GM21786 (cell line): ENCODE measurements around the gene RAPGEF3.

Experiments
- ATAC-seq: cut with Tn5 transposase; IDR thresholded peaks from one replicate; pipeline ENCODE4 v1.9.1; 2021; ENCODE audit not compliant: unreplicated experiment

Gene RAPGEF3, protein sequence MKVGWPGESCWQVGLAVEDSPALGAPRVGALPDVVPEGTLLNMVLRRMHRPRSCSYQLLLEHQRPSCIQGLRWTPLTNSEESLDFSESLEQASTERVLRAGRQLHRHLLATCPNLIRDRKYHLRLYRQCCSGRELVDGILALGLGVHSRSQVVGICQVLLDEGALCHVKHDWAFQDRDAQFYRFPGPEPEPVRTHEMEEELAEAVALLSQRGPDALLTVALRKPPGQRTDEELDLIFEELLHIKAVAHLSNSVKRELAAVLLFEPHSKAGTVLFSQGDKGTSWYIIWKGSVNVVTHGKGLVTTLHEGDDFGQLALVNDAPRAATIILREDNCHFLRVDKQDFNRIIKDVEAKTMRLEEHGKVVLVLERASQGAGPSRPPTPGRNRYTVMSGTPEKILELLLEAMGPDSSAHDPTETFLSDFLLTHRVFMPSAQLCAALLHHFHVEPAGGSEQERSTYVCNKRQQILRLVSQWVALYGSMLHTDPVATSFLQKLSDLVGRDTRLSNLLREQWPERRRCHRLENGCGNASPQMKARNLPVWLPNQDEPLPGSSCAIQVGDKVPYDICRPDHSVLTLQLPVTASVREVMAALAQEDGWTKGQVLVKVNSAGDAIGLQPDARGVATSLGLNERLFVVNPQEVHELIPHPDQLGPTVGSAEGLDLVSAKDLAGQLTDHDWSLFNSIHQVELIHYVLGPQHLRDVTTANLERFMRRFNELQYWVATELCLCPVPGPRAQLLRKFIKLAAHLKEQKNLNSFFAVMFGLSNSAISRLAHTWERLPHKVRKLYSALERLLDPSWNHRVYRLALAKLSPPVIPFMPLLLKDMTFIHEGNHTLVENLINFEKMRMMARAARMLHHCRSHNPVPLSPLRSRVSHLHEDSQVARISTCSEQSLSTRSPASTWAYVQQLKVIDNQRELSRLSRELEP

DNA sequence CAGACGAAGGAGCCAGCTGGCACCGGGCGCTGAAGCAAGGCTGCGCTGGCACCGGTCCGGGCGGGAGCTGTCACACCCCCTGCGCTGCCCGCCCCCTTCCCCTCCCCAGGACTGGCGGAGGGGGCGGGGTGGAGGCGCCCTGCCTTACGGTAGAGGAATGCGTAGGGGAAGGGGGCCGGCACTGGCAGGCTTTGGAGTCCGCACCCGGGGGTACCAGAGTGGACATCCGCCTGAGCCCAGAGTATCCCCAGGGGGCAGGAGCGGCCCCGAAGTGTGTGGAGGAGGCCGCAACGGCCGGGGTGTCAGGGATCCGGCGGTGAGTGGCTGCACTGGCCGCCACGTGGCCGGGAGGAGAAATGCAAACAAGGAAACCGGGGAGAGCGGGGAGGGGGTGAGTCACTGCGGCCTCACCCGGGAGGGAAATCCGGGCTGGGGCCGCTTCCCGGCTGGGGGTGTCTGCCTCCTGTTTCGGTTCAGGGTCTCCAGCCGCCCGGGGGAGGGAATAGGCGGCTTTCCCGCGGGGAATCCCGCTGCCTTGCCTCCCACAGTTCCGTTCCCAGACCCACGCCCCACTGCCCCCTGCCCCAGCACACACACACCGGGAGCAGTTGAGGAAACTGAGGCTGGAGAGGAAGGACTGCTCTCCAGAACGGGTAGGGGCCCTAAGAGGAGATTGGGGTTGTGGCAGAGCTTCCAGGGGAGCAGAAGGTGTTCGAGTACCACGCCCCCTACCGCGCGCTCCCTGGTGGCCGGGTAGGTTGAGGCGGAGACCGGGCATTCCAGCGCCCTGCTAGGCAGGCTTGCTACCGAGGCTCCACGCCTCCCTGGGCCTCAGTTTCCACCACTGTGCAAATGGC, at the start of gene RAPGEF3:
TSS of gene RAPGEF3 (minus strand) at position 47 of the 857 bp plus-strand sequence. CDS start 324 bp downstream, outside the sequence.
- ATAC-seq, result peak; percentile 48

DNA sequence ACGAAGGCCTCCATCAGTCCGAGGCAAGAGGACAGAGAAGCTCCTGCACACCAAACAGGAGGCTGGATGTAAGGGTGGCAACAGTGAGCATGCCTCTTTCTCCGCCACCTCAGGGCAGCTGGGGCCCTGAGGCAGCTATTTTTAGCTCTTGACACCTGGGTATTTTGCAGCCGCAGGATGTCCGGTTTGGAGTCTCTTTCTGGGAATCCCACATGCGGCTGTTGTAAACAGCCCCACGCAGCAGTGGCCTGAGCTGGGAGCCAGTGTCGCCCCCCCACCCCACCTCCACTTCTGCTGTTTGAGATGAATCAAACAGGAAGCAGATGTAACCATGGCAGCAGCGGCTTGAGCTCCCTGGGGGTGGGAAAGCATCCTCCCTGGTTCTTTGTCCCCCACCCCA, 49.4 kb upstream of the RAPGEF3 start:
- ATAC-seq, result peak; percentile 41

DNA sequence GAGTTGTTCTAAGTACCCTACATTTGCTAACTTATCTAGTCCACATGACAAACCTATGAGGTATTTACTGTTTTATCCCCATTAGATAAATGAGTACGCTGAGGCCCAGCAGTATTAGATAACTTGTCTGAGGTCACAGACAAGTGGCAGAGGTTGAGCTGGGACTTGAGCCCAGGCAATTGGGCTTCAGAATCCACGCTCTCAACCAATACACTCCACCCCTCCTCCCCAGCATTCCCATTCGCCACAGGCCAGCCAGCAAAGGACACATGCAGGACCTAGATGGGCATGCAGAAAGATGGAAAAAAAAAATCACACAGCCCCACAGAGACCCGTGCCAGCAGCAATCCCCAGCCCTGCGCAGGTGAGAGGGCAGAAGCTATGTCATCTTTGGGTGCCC, 48.7 kb upstream of the RAPGEF3 start:
- no peak for ATAC-seq

DNA sequence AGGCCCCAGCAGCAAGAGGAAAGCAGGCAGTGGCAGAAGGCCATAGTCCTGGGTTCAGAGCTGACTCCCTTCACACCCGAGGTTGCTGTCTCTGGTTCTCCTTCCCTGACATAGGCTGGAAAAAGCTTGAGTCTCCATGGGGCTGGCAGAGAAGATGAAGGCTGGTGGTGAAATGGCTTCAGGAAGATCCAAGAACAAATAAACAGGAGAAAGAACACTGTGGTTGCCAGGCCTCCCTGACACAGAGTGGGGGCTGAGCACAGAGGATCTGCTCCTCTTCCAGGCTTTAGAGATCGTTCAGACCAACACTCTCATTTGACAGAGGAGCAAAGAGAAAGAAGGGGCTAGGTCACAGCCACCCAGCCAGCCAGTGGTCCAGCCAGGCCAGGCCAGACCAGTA, 46.7 kb upstream of the RAPGEF3 start:
- ATAC-seq, result no peak

DNA sequence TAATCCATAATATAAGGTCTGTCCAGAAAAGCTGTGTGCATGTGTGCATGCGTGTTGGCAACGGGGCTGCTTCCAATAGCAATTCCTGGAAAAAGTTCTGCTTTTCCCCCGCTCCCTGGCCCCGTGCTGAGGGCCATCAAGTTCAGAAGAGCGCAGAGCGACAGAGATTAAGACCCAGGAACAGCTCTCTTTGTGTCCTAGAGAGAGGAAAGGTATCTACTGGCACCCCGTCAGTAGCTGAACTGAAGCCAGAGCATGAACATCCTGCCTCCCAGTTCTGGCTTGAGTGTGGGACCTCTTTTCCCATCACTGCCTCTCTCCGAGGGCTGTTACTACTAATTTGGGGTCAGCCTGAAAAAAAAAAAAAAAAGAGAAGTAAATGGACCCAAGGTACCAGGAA, 45.5 kb upstream of the RAPGEF3 start:
- ATAC-seq, result no peak

DNA sequence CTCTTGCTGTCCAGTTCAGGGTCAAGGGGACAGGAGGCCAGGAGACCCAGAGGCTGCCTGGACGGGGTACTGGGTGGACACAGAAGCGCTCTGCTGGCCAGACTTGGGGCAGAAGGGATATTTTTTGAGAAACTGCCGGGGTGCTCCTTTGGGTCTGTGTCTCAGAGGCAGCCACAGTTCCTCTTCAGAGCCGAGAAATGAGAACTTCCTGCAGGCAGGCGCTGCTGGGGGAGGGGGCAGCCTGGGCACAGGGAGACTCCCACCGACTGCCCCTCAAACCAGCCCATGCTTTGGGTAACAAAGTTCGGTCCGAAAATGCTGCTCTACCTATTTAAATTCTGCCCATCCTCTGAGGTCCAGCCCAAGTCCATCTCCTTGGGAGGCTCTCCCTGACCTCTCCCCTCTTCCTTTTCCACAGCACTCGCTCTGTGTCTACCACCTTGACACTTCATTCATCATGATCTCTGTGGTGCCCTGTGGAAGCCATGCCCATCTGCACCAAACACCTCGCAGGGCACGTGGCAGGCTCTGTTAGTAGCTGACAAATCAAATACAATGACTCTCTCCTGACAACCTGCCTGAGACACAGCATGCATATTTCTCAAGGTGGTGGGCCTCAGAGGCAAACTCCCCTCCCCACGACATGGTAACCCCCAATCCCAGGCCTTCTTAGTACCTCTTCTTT, 44.7 kb upstream of the RAPGEF3 start:
- ATAC-seq, result no peak

DNA sequence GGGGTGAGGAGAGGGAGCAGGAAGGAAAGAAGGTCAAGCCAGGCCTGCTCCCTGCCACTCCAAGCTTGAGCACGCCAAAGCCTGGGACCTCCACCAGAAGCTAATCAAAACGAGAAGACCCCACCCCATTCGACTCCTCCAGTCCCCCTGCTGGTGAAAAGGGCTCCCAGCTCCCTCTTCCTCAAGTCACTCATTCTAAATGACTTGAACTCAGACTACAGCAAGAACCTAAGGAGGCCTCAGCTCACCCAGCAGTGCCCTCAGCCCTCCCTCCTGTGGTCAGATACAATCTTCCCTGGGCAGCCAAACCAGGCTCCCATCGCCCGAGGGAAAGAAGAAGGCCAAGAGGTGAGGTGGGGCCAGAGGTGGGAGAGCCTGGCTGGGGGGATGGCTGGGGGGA, 43.6 kb upstream of the RAPGEF3 start:
- ATAC-seq, result no peak

DNA sequence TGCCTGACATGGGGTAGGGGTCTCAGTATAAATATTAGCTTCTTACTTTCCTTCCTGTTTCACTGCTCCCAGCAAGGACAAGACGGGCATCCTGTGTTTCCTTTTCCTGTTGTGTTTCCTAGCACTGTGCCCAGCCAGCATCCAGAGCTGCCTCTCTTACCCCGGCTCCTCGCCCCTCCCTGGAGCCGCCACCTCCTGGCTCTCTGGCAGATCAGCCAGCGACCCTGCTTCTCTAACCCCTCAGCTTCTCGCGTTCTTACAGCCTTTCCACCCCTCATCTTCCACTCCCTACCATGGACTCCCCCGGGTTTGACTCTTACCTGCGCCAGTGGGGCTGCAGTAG, 43.2 kb upstream of the RAPGEF3 start:
- no peak for ATAC-seq

DNA sequence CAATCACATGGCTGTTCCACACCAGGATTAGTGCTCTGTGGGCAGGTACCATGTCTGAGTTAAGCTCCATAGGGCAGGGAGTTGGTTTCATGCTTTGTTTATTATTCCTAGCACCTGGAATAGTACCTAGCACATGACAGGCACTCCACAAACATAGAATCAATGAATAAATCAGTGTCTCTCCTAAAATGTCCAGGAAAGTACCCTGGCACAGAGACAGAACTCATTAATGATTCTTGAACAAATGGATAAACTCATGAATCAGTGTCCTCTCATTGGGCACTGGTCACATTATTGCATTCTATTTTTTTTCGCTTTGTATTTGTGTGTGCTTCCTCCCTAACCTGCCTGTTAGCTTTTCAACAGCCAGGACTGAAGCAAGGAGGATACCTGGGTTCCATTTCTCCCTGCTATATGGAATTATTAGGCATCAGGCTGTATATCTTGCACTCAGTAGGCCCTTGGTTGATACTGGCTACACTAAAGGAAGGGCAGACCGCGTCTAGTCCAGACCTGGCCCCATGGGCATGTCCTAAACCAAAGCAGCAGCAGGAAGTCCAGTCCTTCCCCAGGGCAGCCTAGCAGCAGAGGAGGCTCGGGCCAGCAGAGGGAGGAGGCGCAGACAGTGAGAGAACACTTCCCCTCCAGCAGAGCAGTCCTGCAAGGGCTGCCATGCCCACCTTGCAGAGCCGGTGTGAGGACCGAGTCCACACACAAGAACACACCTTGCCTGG, 42.7 kb upstream of the RAPGEF3 start:
- no peak for ATAC-seq

DNA sequence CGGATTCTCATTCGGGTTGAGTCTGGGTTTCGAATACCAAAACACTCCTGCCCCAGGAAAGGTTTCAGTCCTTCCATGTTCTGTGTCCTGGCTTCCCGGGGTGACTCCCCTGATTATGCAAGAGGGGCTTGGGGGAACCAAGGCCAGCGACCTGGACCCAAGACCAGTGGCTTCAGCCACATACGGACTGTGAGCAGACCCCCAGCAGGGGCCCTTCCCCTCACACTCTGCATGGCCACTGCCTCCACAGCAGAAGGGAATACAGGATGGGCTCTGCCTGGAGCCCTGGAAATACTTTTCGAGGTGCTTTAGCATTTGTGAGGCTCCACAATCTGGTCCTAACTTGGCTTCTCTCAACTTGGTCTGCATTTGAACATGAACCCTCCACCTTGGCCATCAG, 41.9 kb upstream of the RAPGEF3 start:
- ATAC-seq, result no peak

DNA sequence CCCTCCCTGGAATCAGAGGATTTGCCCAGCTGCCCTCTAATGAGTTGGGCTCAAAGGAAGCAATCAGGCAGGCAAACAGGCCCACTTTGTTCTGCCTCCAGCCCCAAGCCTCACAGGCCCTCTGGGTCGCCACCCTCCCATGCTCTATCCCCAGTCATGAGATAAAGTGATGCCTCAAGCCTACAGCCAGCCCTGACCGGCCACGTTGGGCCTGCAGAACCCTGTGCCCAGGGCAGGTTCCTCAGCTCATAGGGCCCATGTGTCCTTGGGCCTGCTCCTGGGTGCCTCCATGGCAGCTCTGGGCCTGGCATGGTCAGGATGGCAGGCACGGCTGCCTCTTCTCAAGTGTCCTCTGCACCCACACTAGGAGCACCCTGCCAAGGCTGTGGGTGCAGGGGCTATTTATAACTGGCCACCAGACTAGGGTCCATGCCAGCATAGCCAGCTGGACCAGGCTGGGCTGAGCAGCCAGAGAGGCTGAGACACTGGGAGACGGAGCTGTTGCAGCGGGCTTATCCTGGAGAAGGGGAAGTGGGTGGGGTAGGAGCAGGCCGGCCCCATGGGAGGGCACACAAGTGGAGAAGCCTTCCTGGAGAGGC, 40.8 kb upstream of the RAPGEF3 start:
- ATAC-seq, result no peak

DNA sequence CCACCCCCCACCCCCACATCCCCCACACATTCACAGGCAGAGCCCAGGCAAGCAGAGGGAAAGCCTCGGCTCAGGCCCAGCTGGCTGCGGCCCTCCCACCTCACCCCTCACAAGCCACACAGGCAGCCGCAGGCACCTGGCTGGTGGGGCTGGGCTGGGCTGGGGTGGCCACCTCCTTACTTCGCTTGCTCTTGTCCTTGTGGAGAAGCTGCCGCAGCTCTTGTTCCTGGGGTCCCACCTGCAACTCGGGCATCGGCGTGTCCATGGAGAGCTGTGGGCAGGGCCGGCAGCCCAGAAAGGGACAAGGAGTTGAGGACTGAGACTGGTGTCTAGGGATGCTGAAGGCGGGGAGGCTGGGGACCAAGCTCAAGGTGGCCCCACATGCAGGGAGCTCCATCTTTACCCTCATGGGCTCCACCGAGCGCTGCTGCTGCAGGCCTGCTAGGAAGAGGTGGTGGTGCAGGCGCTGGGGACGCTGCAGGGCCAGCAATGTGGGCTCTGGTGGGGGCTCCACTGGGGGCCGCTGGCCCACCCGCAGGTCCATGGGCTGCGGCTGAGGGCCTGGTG, 39.8 kb upstream of the RAPGEF3 start:
- no peak for ATAC-seq

DNA sequence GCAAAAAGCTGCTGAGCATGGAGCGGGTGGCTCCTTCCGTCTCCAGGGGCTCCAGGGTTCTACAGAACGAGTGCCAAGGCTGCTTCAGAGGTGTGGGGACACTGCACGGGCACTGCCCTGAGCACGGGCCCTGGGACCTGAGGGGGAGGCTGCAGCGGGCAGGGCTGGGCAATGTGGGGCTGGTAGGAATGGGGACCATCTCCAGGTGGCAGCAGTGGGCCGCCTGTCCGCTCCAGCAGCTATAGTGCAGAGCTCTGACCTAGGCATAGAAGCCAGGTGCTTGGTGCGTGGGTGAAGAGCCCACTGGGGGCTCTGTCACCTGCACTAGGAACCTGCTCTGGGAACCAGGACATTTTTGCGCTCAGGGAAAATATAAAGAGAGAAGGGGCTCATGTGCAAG, 38.8 kb upstream of the RAPGEF3 start:
- no peak for ATAC-seq

DNA sequence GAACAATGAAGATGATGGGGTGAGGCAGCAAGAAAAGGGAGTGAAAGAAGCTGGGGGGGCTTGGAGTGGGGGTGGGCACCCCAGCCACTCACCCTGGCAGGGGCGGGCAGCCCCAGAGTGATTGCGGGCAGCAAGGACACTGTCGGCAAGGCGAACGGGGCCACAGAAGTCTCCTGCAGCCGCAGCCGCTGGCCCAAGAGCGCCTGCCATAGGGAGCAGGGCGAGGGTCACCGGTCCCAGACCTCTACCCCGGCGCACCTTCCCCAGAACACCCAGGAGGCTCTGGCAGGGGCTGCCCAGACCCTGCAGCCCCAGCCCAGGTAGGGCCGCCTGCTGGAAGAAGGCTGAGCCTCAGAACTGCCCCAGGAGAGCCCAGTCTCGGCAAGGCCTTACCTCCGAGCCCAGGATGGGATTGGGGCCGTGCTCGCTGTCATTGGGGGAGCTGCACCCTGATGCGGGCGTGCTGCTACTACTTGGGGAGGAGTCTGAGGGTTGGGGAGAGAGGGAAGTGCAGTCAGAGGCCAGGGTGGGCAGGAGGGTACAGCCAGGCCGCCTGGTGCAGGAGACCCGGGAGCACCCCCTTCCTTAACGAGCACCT, 37.2 kb upstream of the RAPGEF3 start:
- no peak for ATAC-seq

DNA sequence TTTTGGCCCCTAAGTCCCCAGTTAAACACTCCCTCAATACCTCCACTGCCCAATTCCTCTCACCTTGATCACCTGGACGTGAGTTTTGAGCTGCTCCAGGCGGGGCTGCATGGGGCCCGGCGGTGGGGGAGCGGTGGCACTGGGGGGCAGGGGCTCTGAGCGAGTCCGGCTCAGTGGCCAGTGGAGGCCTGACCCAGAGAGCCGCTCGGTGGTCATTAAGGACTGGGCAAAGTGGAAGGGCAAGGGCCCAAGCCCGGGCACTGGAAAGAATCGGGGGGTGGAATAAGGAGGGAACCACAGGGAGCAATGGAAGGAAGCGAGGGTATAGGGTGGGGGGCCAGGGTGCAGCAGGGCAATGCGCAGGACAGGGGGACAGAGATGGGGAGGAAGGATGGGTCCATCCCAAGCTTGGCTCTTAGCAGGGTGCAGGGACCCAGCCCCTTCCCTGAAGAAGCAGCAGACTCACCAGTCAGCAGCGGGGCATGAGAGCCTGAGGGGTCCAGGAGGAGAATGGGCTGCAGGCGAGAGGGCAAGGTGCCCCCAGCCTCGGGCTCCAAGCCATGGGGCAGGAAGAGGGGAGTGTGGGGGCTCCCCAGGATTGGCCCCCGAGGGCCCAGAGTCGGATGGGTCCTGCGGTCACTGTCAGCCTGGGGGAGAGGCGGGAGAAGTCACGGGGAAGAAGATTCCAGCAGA, 36.6 kb upstream of the RAPGEF3 start:
- ATAC-seq, result no peak

DNA sequence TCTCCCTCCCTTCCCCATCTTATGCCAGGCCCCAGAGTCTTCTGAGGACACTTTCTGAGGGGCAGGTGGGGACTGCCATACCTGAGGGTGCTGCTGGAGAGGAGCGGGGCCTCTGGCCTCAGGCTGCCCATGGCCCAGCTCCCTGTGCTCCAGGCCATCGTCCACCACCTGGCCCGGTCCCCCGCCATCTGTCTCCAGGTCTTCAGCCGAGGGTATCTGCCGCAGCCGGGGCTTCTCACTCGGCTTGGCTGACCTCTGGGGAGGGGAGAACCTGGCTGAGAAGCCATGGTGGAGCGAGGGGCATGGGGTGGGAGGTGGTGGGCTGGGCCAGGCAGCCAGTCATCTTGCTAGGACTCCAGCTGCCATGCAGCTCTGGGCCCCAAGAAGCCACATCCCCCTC, 36.0 kb upstream of the RAPGEF3 start:
- no peak for ATAC-seq

DNA sequence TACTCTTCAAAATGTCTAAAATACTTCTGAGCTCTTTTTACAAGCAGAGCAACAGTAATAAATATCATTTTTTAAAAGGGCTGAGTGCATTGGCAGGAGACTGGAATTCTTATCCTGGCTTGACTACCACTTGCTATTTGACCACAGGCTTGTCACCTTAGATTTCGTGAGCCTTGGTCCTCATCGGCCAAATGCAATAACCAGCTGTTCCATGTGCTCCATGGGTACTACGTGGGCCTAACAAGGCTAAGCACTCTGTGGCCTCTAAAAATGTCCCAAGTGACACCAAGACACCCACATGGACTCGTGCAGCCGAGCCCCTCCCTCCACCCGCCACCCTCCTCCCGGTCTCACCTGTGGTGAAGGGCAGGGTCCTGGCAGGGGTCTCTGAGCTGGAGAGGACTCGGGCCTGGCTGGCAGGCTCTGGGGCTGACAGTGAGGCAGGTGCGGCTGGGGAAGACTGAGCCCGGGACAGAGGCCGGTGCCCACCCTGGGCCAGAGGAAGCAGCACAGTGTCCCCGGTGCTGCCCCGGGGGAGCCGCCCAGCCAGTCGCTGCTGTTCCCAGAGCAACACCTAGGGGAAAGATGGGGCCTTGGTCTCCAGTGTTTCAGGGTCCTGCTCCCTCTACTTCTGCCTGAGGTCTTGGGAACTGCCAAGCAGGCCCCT, 34.5 kb upstream of the RAPGEF3 start:
- no peak for ATAC-seq

DNA sequence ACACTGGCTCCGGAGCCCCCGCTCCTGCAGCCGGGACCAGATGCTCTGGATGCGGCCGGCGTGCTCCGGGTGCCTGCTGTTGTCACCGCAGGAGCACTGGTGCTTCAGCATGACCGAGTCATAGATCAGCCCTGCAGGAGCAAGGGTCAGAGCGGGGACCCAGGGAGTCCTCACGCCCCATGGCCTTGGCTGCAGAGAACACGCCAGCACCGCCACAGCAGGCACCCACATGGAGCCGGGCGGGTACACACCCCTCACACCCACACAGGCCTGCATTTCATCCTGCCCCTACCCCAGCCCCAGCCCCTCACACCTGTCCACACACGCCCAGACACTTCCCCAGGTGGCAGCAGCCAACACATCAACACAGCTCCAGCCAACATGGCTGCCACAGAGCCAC, 33.2 kb upstream of the RAPGEF3 start:
- ATAC-seq, result no peak
